SJCRH30 (cell line): ENCODE results near the gene PRAC1. TPM values are rescaled to one million over a fixed set of nuclear protein-coding genes. Genes with fewer than 3 reads are reported as not detected.
"Not testable (repeated sequence)": the region's sequence is repeated elsewhere in the genome, so short reads cannot be mapped to it uniquely, and the experiment has no call there.

Experiments used
- DNase-seq, 2 experiments: peaks; one replicate each; pipeline ENCODE4 v3.0.0-alpha.2; 2015 to 2020
- H3K27ac ChIP-seq: fragments of 250-450 bp; sonication (Bioruptor Pico); 2 replicates; pipeline ENCODE4 v1.5.1; 2020; ENCODE audit warnings: mild to moderate bottlenecking, moderate library complexity
- H3K27me3 ChIP-seq: fragments of 250-450 bp; sonication (Bioruptor Pico); 2 replicates; pipeline ENCODE4 v1.5.1; 2020; ENCODE audit warnings: mild to moderate bottlenecking, moderate library complexity
- H3K36me3 ChIP-seq: fragments of 250-450 bp; sonication (Bioruptor Pico); 2 replicates; pipeline ENCODE4 v1.5.1; 2020; ENCODE audit warnings: mild to moderate bottlenecking, moderate library complexity
- H3K4me1 ChIP-seq: fragments of 250-450 bp; sonication (Bioruptor Pico); 2 replicates; pipeline ENCODE4 v1.5.1; 2020; ENCODE audit warnings: mild to moderate bottlenecking, moderate library complexity
- H3K4me3 ChIP-seq: fragments of 250-450 bp; sonication (Bioruptor Pico); 2 replicates; pipeline ENCODE4 v1.5.1; 2020; ENCODE audit warnings: mild to moderate bottlenecking, moderate library complexity
- H3K9me3 ChIP-seq: fragments of 250-450 bp; sonication (Bioruptor Pico); replicated peaks from 2 replicates; pipeline ENCODE4 v1.5.1; 2020; ENCODE audit warnings: mild to moderate bottlenecking, moderate library complexity
- total RNA-seq: library from RNA; depleted of rRNA; stranded (reverse); fragments of >200 nt; shearing (Covaris generic); gene quantifications from 2 replicates; pipeline ENCODE4 v1.2.3, GENCODE V29; 2014

The PRAC1 gene
- total RNA-seq, 1 experiment from 2014 or later = not detected

DNA sequence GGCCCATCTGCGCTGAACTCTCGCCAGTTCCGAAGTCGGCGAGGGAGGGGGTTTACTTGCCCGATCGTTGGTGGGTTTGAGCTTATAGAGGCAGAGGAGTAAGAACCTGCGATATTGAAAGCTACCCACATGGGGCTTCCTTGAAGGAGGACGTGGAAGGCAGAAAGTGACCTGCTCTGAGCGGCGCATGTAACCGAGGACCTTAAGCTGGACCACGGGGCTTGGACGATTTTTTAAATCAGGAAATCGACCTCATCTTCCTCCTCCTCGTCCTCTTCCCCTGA lies 2.6 kb upstream of the PRAC1 start:
- no peak overlapping the region for H3K27ac ChIP-seq
- H3K27me3 ChIP-seq = no peaks in the 10 kb centered on the region
- H3K36me3 ChIP-seq = no peaks in the 10 kb centered on the region

DNA sequence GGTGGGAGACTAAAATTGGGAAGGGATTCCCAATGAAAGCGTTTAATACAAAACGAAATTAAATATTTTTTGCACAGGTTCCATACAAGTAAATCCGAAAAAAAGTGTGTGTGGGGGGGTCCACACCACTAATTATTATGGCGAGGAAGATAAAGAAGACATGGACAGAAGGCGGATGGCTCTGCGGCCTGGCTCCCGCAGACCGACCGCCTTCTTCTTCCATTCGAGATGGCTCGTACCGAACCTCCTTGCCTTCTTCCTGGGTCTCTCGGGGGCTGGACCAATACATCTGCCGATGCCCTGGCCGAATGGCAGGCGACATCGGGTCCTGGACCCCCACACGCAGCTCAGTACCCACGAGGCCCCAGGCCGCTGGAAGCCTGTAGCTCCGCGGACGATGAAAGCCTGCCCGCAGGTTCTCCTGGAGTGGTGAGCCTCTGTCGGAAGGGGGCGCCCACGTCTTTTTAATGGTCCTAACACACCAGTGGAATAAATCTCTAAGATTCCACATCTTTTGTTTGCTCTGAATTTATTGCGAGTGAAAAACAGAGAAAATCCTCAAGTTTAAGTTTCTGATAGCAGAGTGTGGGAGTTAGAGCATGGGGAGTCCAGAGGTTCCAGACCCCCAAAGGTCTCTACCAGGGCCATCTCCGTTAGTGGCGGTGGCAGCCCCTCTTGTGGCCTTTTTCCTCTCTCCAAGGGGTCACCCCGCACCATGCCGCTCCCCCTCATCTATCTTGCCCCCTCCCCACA lies 2.1 kb upstream of the PRAC1 start:
- H3K27me3 ChIP-seq = no peaks in the 10 kb centered on the region
- no peak overlapping the region for H3K27ac ChIP-seq
- DNase-seq = peak; percentile 33 to 59

More for the DNA sequence above, 2.6 kb upstream of the PRAC1 start:
- H3K9me3 ChIP-seq = no peaks in the 10 kb centered on the region
- DNase-seq = no peak
- peaks cover 2% of the 10 kb centered on the region; the same call in 1 of the 2 replicates for H3K4me1 ChIP-seq
- H3K4me3 ChIP-seq = no peak overlapping the region

DNA sequence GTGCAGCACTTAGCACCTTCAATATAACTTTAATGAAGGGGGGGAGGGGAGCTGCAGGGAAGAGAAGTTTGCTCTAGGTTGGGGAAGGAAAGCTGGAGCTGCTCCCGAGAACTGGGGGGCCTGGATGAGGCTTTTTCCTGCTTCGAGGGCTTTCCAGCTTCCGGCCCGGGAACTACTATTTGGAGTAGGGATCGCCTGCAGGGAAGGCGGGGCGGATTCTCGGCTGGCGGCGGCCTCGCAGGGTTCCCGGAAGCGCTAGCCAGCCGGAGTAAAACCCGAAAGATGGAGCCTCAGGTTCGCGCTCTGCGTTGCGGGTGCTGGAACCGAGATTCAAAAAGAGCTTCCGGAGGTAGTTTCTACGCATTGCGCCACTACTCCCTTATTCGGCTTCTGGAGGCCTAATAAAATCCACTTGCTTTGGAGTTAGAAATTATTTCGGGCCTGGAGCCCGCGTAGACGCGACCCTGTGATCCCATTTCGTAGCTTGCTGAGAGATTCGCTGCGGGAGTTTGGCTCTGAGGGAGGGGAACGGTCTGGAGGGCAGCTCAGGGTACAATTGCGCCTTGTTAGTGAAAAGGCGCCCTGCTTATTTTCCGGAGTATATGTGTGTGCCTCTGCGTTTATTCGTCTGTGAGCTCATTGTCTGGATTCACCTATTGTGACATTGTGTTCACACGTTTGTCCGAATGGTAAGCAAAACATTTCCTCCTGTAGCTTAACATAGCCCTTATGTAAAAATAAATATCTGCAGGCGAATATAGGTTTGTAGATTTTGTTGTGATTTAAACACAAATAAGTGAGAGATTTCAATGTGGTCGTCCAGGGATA lies 1.3 kb upstream of the PRAC1 start:
- no peaks in the 10 kb centered on the region for H3K27me3 ChIP-seq
- H3K27ac ChIP-seq = no peak overlapping the region; the same call in 1 of the 2 replicates
- H3K4me1 ChIP-seq = no peaks in the 10 kb centered on the region
- H3K36me3 ChIP-seq = no peaks in the 10 kb centered on the region
- H3K9me3 ChIP-seq = no peaks in the 10 kb centered on the region
- DNase-seq = no peak
- peak overlapping the region; percentile 41 for H3K4me3 ChIP-seq

More for the DNA sequence above, 2.1 kb upstream of the PRAC1 start:
- Histone ChIP-seq H3K4me1 (no peaks in the 10 kb centered on the region), H3K4me3 (no peak overlapping the region), H3K9me3 (no peaks in the 10 kb centered on the region), H3K36me3 (no peaks in the 10 kb centered on the region)

DNA sequence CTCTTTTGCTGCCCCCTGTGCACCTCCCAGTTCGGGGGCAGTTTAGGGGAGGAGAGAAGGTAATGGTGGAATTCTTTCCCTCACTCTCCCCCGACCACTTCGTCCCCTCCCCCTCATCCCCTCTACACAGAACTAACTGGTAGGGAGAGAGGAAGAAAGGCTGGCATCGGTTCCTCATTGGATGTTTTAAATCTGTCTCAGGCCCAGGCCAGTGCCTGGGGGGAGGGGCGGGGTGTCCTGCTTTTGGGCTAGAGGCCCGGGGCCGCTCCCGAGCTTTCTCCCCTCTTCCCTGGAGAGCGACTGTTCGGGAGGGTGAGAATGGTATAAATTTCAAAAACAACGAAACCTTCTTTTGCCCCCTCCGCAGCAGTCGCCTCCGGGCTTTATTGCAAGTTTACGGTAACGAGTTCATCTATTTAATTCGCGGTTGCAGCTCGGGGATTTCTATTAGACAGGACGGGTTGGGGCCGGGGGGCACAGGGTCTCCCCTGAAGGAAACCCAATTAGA lies 651 bp upstream of the PRAC1 start, which contains the start of gene PRAC2:
TSS of gene PRAC2 (plus strand) at position 271 of the 508 bp plus-strand sequence. CDS start 1,226 bp downstream, outside the sequence.
- Histone ChIP-seq H3K27me3 (no peaks in the 10 kb centered on the region), H3K36me3 (no peaks in the 10 kb centered on the region), H3K4me3 (peak within 1 kb of the TSS; percentile 41), H3K4me1 (no peaks in the 10 kb centered on the region), H3K9me3 (no peaks in the 10 kb centered on the region), H3K27ac (no peak within 1 kb of the TSS; the same call in 1 of the 2 replicates)
- DNase-seq = peak; percentile 52 to 55

DNA sequence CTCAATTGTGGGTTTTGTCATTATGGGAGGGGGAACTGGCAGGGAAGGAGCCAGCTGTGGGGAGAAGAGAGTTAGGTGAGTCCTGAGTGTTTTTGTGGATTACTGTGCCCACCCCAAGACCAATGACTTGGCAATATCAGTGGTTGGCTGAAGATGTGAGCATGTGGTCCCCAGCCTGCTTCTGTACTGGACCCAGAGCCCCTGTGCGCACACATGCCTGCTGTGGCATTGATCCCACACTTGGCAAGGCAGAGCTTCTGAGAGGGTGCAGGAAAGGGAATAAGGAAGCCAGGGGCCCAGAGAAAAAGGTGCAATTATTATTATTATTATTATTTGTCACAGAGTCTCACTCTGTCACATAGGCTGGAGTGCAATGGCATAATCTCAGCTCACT lies 1.3 kb downstream of the PRAC1 start:
- H3K27ac ChIP-seq = no peak overlapping the region
- no peak overlapping the region for H3K4me3 ChIP-seq
- no peaks in the 10 kb centered on the region for H3K27me3 ChIP-seq

DNA sequence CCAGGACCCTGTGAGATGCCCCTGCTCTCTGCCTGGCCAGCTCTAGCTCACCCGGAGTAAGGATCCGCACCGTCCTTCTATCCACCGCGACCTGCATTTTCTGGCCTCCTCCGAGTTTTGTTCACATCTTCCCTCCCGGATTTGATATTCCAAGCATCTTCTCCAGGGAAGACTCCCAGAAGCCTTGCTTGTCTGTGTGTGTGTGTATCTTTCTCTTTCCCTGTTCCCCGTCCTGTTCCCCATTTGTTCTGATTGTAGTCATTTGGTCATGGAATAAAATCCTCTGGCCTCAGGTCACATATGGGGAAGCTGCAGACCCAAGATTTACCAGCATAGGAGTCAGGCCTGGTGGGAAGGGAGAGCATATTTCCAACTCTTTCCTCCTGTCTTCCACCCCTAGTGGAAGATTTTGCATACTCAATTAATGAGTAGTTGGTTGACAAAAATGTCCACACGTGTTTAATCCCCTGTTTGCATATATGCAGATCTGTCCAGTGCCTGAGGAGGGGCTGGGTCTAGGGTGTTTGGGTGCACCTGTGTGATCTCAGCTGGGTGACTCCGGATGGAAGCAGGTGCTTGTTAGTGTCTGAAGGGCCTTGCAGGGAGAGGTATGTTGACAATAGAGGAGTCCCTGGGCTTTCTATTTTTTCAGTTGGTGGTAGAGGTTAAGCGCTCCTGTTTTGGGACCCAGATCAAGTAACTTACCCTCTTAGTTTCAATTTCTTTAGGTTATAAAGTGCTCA lies 1.9 kb downstream of the PRAC1 start:
- no peaks in the 10 kb centered on the region; the same call in 1 of the 2 replicates for H3K9me3 ChIP-seq
- H3K27ac ChIP-seq = no peak overlapping the region
- no peaks in the 10 kb centered on the region for H3K27me3 ChIP-seq
- no peak overlapping the region for H3K4me3 ChIP-seq
- no peaks in the 10 kb centered on the region for H3K36me3 ChIP-seq
- H3K4me1 ChIP-seq = no peaks in the 10 kb centered on the region; the same call in 1 of the 2 replicates
- no peak for DNase-seq

More for the DNA sequence above, 1.3 kb downstream of the PRAC1 start:
- no peaks in the 10 kb centered on the region; the same call in 1 of the 2 replicates for H3K9me3 ChIP-seq
- no peak for DNase-seq
- H3K4me1 ChIP-seq = no peaks in the 10 kb centered on the region
- no peaks in the 10 kb centered on the region for H3K36me3 ChIP-seq

DNA sequence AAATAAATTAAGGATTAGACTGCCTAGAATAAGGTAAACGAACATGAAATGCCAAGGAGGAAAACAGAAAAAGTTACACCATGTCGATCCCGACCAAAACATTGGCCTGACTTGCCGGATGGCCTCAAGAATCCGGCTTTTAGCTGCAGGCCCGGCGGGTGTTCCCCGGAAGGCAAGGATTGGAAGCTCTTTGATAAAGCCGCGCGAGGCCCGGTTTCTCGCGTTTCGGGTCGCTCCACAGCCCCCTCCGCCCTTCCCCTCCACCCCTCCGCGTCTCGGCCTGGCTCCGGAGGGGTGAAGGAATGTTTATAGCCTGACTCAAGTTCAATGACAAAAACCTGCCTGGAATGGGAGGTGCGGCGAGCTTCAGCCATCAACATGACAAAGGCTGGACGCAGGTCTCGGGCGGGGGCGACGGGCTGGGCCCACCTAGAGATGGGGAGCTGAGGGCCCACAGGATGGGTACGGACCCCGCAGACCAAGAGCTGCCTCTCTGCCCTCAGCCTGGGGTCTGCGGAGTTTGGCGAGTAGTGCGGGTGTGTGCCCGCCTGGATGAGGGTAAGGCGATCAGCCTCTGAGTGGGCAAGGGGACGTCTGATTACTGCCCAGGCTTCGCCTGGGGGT lies 2.6 kb downstream of the PRAC1 start:
- no peak overlapping the region for H3K4me3 ChIP-seq
- no peaks in the 10 kb centered on the region for H3K27me3 ChIP-seq
- no peaks in the 10 kb centered on the region; the same call in 1 of the 2 replicates for H3K4me1 ChIP-seq

DNA sequence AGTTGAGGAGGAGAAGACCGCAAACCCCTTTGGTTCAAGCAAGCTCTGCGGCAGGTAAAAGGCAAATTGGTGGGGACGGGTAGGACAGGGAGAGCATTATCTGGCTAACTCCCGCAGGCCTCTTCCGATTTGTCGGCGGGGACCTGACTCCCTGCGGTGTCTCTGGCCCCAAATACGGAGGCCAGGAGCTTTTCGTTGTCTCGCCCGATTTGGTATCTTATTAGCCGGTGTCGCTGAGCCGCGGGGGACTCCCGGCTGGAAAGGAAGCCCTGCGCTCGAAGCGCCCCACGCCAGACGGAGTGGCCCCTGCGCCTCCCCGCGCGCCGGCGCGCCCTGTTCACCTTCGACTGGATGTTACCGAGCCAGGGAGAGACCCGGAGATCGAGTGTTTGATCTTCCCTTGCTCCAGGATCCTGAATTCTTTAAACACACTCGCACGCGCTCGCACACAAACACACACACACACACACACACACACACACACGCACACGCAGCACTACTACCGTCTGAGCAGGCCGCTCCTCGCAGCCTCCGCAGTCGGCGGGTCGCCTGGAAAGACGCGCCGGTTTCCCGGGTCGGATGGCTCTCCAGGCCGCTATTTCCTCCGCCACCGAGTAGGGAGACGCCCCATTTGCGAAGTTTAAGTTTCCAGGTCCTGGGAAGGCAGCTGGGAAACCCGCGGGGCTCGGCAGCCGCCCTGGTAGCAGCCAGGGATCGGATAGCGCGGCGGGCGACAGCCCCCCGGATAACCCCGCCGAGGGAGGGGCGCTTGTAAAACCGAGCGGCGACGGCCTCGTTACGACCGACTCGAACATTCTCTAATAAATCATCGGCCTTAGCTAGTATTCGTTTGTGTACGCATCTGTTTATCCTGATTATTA lies 3.3 kb downstream of the PRAC1 start:
- Histone ChIP-seq H3K27me3 (no peaks in the 10 kb centered on the region), H3K36me3 (no peaks in the 10 kb centered on the region), H3K4me3 (no peak overlapping the region), H3K27ac (no peak overlapping the region), H3K4me1 (no peaks in the 10 kb centered on the region; the same call in 1 of the 2 replicates), H3K9me3 (no peaks in the 10 kb centered on the region; the same call in 1 of the 2 replicates)
- DNase-seq = no peak

More for the DNA sequence above, 2.6 kb downstream of the PRAC1 start:
- Histone ChIP-seq H3K27ac (no peak overlapping the region), H3K36me3 (no peaks in the 10 kb centered on the region), H3K9me3 (no peaks in the 10 kb centered on the region; the same call in 1 of the 2 replicates)
- DNase-seq = no peak

DNA sequence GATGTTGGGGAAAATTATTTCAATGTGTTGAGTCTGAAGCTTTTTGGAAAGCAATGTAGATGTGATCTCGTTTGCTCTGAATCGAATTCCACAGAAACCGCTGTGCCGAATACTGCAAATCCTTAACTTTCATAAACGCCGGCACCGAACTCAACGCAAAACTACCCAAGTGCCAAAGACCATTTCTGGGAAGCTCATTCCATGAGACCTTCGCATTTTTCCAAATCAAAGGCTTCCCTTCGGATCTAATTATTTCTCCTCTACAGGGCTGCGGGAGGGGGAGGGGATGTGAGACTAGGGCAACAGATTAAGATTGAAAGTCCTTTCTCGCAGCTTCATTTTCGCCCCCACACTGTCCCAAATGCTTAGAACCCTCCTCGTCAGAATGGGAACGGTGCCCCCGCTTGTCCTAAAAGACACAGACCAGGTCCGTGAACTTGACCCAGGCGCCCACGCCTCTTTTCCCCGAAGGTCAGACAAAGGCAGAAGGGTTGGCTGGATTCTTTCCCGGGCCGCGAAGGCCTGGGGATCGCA lies 4.0 kb downstream of the PRAC1 start:
- Histone ChIP-seq H3K36me3 (no peaks in the 10 kb centered on the region), H3K4me1 (no peaks in the 10 kb centered on the region; the same call in 1 of the 2 replicates), H3K27ac (no peak overlapping the region), H3K4me3 (no peak overlapping the region), H3K27me3 (no peaks in the 10 kb centered on the region), H3K9me3 (no peaks in the 10 kb centered on the region; the same call in 1 of the 2 replicates)
- DNase-seq = no peak

DNA sequence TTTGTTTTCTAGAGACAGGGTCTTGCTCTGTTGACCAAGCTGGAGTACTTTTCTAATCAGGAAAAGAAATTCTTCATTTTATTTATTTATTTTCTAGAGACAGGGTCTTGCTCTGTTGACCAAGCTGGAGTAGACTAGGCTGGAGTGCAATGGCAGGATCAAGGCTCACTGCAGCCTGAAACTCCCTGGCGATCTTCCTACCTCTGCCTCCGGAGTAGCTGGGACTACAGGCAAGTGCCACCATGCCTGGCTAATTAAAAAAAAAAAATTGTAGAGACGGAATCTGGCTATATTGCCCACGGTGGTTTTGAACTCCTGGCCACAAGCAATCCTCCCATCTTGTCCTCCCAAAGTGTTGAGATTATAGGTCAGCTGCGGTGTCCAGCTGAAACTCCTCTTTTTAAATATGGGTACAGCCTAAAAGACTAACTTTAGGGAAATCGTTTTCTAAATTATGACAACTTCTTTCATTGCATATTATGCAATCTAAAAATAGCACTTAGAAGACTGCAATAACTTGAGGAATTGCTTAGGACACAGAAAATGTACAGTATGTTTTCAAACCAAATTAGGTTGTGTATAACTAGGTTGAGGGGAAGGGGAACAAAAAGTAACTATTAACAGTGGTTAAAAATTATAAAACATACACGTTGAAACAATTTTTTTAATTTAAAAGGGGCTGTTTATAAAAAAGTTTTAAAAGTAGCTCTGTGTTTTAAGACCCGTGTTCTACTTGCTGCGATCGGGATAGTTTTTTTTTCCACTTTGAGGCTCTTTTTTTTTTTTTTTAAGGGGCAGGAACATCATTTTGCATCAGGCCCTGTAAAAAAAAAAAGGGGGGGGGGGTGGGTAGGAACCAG lies 4.7 kb downstream of the PRAC1 start:
- DNase-seq = no peak
- Histone ChIP-seq H3K27ac (no peak overlapping the region), H3K27me3 (no peaks in the 10 kb centered on the region), H3K4me1 (no peaks in the 10 kb centered on the region; the same call in 1 of the 2 replicates), H3K4me3 (no peak overlapping the region), H3K36me3 (no peaks in the 10 kb centered on the region), H3K9me3 (no peaks in the 10 kb centered on the region; the same call in 1 of the 2 replicates)

DNA sequence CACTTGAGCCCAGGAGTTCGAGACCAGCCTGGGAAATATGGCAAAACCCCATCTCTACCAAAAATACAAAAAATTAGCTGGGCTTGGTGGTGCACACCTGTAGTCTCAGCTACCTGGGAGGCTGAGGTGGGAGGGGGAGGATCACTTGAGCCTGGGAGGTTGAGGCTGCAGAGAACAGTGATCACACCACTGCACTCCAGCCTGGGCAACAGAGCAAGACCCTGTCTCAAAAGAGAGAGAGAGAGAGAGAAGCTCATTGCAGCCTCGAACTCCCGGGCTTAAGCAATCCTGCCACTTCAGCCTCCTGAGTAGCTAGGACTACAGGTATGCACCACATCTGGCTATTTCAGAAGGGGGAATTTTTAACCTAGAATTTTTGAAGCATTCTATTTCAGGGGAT lies 5.8 kb downstream of the PRAC1 start:
- not testable (repeated sequence) for DNase-seq, H3K4me1 ChIP-seq, H3K27me3 ChIP-seq, H3K9me3 ChIP-seq, H3K27ac ChIP-seq, H3K36me3 ChIP-seq, H3K4me3 ChIP-seq
